Chondrocyte (in vitro differentiated cells): ENCODE measurements around the gene CDK19. TPM values are rescaled to one million over a fixed set of nuclear protein-coding genes. Genes with fewer than 3 reads are reported as not detected.

ENCODE experiments used
- DNase-seq: peaks from one replicate; pipeline ENCODE4 v3.0.0; 2021; ENCODE audit warnings: mixed read lengths, low spot score
- H3K27ac Mint-ChIP-seq: one replicate; pipeline ENCODE4 v1.8.0; 2021; ENCODE audit warnings: mild to moderate bottlenecking, moderate library complexity, mixed read lengths; ENCODE audit not compliant: unreplicated experiment
- H3K27me3 Mint-ChIP-seq: 2 replicates; pipeline ENCODE4 v1.8.0; 2021; ENCODE audit warnings: low read depth, mixed read lengths
- H3K36me3 Mint-ChIP-seq: 2 replicates; pipeline ENCODE4 v1.8.0; 2021; ENCODE audit warnings: low read depth, mixed read lengths
- H3K4me1 Mint-ChIP-seq: 2 replicates; pipeline ENCODE4 v1.8.0; 2021; ENCODE audit warnings: low read depth, mild to moderate bottlenecking, mixed read lengths
- H3K4me3 Mint-ChIP-seq: one replicate; pipeline ENCODE4 v1.8.0; 2021; ENCODE audit warnings: mild to moderate bottlenecking, moderate library complexity, mixed read lengths; ENCODE audit not compliant: unreplicated experiment
- H3K9me3 Mint-ChIP-seq: 2 replicates; pipeline ENCODE4 v1.8.0; 2021; ENCODE audit warnings: low read depth, mixed read lengths
- CTCF ChIP-seq: fragments of 200-600 bp; sonication (generic); IDR thresholded peaks from 2 replicates; pipeline ENCODE4 v1.5.0; 2021; ENCODE audit warnings: antibody characterized with exemption, mild to moderate bottlenecking, moderate library complexity
- total RNA-seq: library from RNA; stranded (reverse); gene quantifications from 3 replicates; pipeline ENCODE4 v1.2.1, GENCODE V29; 2021

The CDK19 gene
- total RNA-seq, 1 donor from 2014 or later = 21.6 TPM

GRCh38 chr6:110646951-110647910 is 168.0 kb downstream of the CDK19 start:
- Mint-ChIP-seq H3K36me3 (peaks cover 4% of the 10 kb centered on the region), H3K27me3 (no peaks in the 10 kb centered on the region), H3K4me1 (peaks cover 13% of the 10 kb centered on the region), H3K27ac (no peak overlapping the region), H3K4me3 (no peak overlapping the region), H3K9me3 (no peaks in the 10 kb centered on the region)
- DNase-seq = no peak
- peak; percentile 52 for TF ChIP-seq CTCF

- Mint-ChIP-seq H3K27ac (no peak overlapping the region), H3K4me3 (no peak overlapping the region)
These were observed 168.9 kb downstream of the CDK19 start for GRCh38 chr6:110646419-110646698.

GRCh38 chr6:110645685-110646418 is 169.4 kb downstream of the CDK19 start:
- TF ChIP-seq CTCF = no peak
- no peaks in the 10 kb centered on the region for H3K9me3 Mint-ChIP-seq

More at GRCh38 chr6:110646419-110646698, 168.9 kb downstream of the CDK19 start:
- DNase-seq = no peak
- TF ChIP-seq CTCF = no peak
- Mint-ChIP-seq H3K9me3 (no peaks in the 10 kb centered on the region), H3K36me3 (peaks cover 4% of the 10 kb centered on the region), H3K27me3 (no peaks in the 10 kb centered on the region), H3K4me1 (peaks cover 13% of the 10 kb centered on the region)

GRCh38 chr6:110643175-110643574 is 172.1 kb downstream of the CDK19 start:
- no peak overlapping the region for H3K27ac Mint-ChIP-seq
- peaks cover 10% of the 10 kb centered on the region for H3K36me3 Mint-ChIP-seq
- no peak for DNase-seq
- H3K9me3 Mint-ChIP-seq = no peaks in the 10 kb centered on the region
- peaks cover 4% of the 10 kb centered on the region for H3K4me1 Mint-ChIP-seq
- TF ChIP-seq CTCF = no peak
- H3K27me3 Mint-ChIP-seq = no peaks in the 10 kb centered on the region
- no peak overlapping the region for H3K4me3 Mint-ChIP-seq

More at GRCh38 chr6:110645685-110646418, 169.4 kb downstream of the CDK19 start:
- Mint-ChIP-seq H3K27ac (no peak overlapping the region), H3K4me3 (no peak overlapping the region), H3K4me1 (peaks cover 13% of the 10 kb centered on the region), H3K27me3 (no peaks in the 10 kb centered on the region), H3K36me3 (peaks cover 5% of the 10 kb centered on the region)
- DNase-seq = no peak

GRCh38 chr6:110642711-110643110 is 172.6 kb downstream of the CDK19 start:
- Mint-ChIP-seq H3K36me3 (peaks cover 10% of the 10 kb centered on the region), H3K9me3 (no peaks in the 10 kb centered on the region), H3K27ac (no peak overlapping the region), H3K27me3 (no peaks in the 10 kb centered on the region), H3K4me1 (peaks cover 4% of the 10 kb centered on the region), H3K4me3 (no peak overlapping the region)
- no peak for TF ChIP-seq CTCF
- no peak for DNase-seq
